NCI-H510A treated with DMSO at 0.1 percent for 48 hours (cell line): Measurements from ENCODE around the gene APRT.

Source experiments
- DNase-seq: peaks from one replicate; lab custom pipeline; 2025; lab: John Stamatoyannopoulos, UW

Gene APRT

GRCh38 chr16:88822281-88823040 lies 10.7 kb upstream of the APRT start:
- no peak for DNase-seq

GRCh38 chr16:88821168-88821850 lies 9.6 kb upstream of the APRT start:
- DNase-seq = no peak

GRCh38 chr16:88820385-88821025 lies 8.8 kb upstream of the APRT start:
- no peak for DNase-seq

GRCh38 chr16:88819126-88819525 lies 7.4 kb upstream of the APRT start:
- no peak for DNase-seq

- DNase-seq = no peak
Measured at GRCh38 chr16:88818575-88818874, 6.8 kb upstream of the APRT start.

GRCh38 chr16:88817785-88818574 lies 6.3 kb upstream of the APRT start:
- no peak for DNase-seq

GRCh38 chr16:88816736-88817535 lies 5.2 kb upstream of the APRT start:
- no peak for DNase-seq

- DNase-seq = peak; percentile 7
Measured at GRCh38 chr16:88815901-88816589, 4.3 kb upstream of the APRT start.

GRCh38 chr16:88815227-88815626 lies 3.5 kb upstream of the APRT start:
- DNase-seq = no peak

- no peak for DNase-seq
Measured at GRCh38 chr16:88814144-88814502, 2.4 kb upstream of the APRT start.

GRCh38 chr16:88813269-88814143 lies 1.8 kb upstream of the APRT start:
- no peak for DNase-seq

- DNase-seq = no peak
Measured at GRCh38 chr16:88812513-88813268, 963 bp upstream of the APRT start.

- DNase-seq = peak; percentile 10
Measured at GRCh38 chr16:88810912-88811768, 588 bp downstream of the APRT start.

- no peak for DNase-seq
Measured at GRCh38 chr16:88810166-88810911, 1.4 kb downstream of the APRT start.

GRCh38 chr16:88809676-88810165 lies 2.0 kb downstream of the APRT start:
- DNase-seq = no peak

- DNase-seq = no peak
Measured at GRCh38 chr16:88809068-88809675, 2.6 kb downstream of the APRT start.
